Panc1 (cell line): Measurements from ENCODE around the gene FBXO3.

Source experiments
- POLR2AphosphoS5 ChIP-seq: IDR thresholded peaks from 2 replicates; pipeline ENCODE4 v1.6.1; 2012; ENCODE audit warnings: mild to moderate bottlenecking, low read depth, low read length, moderate library complexity
- SIN3A ChIP-seq: IDR thresholded peaks from 2 replicates; pipeline ENCODE4 v1.6.1; 2012; ENCODE audit warnings: low read depth, mild to moderate bottlenecking, low read length, moderate library complexity, borderline replicate concordance; ENCODE audit not compliant: insufficient read depth
- TCF7L2 ChIP-seq: IDR thresholded peaks from 2 replicates; pipeline ENCODE4 v1.6.1; 2011; ENCODE audit warnings: mild to moderate bottlenecking, low read depth, low read length, inconsistent platforms
- TF ChIP-seq, protein P1 (sequence below), 2 experiments: IDR thresholded peaks; 2 replicates each; pipeline ENCODE4 v1.6.1; 2011 to 2012; ENCODE audit warnings: low read depth in 2 of 2, control low read depth in 1 of 2, low read length in 1 of 2, mild to moderate bottlenecking in 1 of 2, moderate library complexity in 1 of 2; ENCODE audit not compliant: insufficient read depth in 1 of 2
- TF ChIP-seq, protein P2 (sequence below): fragments of 450-650 bp; IDR thresholded peaks from 2 replicates; pipeline ENCODE4 v1.5.1; 2017; ENCODE audit warnings: mild to moderate bottlenecking

DNA sequence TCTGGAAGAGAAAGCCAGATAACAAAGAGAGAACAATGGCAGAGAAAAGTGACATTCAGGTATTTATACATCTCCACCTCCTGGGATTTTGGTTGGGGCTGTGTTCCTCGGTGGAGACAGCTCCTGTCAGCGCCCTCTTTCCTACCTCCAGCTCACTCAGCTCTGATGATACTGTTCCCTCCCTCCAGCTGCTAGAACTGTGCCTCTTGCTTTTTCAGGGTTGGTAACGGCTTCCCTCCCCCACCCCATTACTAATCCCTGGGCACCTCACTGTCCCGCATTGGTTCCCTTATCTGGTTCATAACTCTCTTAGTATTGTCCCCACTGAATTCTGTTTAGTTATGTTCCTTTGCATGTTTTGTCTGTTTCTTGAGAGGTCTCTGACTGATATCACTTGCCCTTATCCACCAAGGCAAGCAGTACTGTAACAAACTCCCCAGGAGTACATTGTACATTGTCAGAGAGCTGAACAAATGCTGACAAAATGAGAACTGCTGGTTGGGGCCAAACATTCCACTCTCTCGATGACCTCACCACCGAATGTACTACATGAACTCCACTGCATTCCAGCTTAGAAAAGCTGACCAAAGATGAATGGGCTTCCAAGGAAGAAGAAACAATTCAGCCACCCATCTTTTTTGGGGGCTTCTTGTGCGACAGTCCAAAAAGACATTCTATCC, 5.7 kb upstream of the FBXO3 start:
- TF ChIP-seq, protein P1, sequence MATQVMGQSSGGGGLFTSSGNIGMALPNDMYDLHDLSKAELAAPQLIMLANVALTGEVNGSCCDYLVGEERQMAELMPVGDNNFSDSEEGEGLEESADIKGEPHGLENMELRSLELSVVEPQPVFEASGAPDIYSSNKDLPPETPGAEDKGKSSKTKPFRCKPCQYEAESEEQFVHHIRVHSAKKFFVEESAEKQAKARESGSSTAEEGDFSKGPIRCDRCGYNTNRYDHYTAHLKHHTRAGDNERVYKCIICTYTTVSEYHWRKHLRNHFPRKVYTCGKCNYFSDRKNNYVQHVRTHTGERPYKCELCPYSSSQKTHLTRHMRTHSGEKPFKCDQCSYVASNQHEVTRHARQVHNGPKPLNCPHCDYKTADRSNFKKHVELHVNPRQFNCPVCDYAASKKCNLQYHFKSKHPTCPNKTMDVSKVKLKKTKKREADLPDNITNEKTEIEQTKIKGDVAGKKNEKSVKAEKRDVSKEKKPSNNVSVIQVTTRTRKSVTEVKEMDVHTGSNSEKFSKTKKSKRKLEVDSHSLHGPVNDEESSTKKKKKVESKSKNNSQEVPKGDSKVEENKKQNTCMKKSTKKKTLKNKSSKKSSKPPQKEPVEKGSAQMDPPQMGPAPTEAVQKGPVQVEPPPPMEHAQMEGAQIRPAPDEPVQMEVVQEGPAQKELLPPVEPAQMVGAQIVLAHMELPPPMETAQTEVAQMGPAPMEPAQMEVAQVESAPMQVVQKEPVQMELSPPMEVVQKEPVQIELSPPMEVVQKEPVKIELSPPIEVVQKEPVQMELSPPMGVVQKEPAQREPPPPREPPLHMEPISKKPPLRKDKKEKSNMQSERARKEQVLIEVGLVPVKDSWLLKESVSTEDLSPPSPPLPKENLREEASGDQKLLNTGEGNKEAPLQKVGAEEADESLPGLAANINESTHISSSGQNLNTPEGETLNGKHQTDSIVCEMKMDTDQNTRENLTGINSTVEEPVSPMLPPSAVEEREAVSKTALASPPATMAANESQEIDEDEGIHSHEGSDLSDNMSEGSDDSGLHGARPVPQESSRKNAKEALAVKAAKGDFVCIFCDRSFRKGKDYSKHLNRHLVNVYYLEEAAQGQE (IDR thresholded peaks at IDR 0.05; ENCODE audit: insufficient read depth in 1 of 2, low read depth in 2 of 2, low read length in 1 of 2): no peak
- no peak for TF ChIP-seq POLR2AphosphoS5
- TF ChIP-seq, protein P2, sequence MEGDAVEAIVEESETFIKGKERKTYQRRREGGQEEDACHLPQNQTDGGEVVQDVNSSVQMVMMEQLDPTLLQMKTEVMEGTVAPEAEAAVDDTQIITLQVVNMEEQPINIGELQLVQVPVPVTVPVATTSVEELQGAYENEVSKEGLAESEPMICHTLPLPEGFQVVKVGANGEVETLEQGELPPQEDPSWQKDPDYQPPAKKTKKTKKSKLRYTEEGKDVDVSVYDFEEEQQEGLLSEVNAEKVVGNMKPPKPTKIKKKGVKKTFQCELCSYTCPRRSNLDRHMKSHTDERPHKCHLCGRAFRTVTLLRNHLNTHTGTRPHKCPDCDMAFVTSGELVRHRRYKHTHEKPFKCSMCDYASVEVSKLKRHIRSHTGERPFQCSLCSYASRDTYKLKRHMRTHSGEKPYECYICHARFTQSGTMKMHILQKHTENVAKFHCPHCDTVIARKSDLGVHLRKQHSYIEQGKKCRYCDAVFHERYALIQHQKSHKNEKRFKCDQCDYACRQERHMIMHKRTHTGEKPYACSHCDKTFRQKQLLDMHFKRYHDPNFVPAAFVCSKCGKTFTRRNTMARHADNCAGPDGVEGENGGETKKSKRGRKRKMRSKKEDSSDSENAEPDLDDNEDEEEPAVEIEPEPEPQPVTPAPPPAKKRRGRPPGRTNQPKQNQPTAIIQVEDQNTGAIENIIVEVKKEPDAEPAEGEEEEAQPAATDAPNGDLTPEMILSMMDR: no peak
- TF ChIP-seq SIN3A: no peak
- no peak for TF ChIP-seq TCF7L2
